K562 (cell line): ENCODE results near the gene MYO1D.

Experiments
- CHD2 ChIP-seq: IDR thresholded peaks from 2 replicates; pipeline ENCODE4 v1.6.1; 2011; ENCODE audit warnings: low read depth, low read length
- CREB1 ChIP-seq, 2 experiments: sonication (generic) in 1 of 2; formaldehyde crosslinking in 1 of 2; IDR thresholded peaks; 2 replicates each; pipeline versions ENCODE4 v1.6.1 to v1.8.0; 2012 to 2022; ENCODE audit warnings: inconsistent platforms in 1 of 2, mild to moderate bottlenecking in 1 of 2, missing genetic modification reagents in 1 of 2, moderate library complexity in 1 of 2
- CTCF ChIP-seq, 3 experiments: IDR thresholded peaks in 2 of 3; conservative IDR thresholded peaks in 1 of 3; 2 replicates each; pipeline ENCODE4 v1.5.1; 2011 to 2012; ENCODE audit warnings: low read length in 3 of 3, mild to moderate bottlenecking in 3 of 3, control low read depth in 2 of 3, improper control_type of control experiment in 1 of 3, inconsistent platforms in 1 of 3, low read depth in 1 of 3, mixed read lengths in 1 of 3, moderate library complexity in 1 of 3; ENCODE audit not compliant: insufficient read depth in 2 of 3
- HCFC1 ChIP-seq: IDR thresholded peaks from 2 replicates; pipeline ENCODE4 v1.6.1; 2012; ENCODE audit warnings: low read depth, low read length, improper control_type of control experiment
- POLR2A ChIP-seq: fragments of 450-650 bp; conservative IDR thresholded peaks from 2 replicates; pipeline ENCODE4 v1.6.1; 2016
- RNF219 ChIP-seq: fragments of 250-450 bp; sonication (Bioruptor Pico); IDR thresholded peaks from 2 replicates; pipeline ENCODE4 v1.5.0; 2022; ENCODE audit warnings: mild to moderate bottlenecking
- SIN3A ChIP-seq, 2 experiments: fragments of 150-350 bp in 1 of 2; IDR thresholded peaks; 2 replicates each; pipeline ENCODE4 v1.6.1; 2011 to 2016; ENCODE audit warnings: borderline replicate concordance in 2 of 2, low read depth in 2 of 2, low read length in 2 of 2, mild to moderate bottlenecking in 2 of 2, moderate library complexity in 2 of 2; ENCODE audit not compliant: control insufficient read depth in 1 of 2
- STAT6 ChIP-seq: sonication (generic); formaldehyde crosslinking; IDR thresholded peaks from 2 replicates; pipeline ENCODE4 v1.8.1; 2023; ENCODE audit warnings: mild to moderate bottlenecking, missing genetic modification reagents
- TAF7 ChIP-seq: fragments of 450-650 bp; IDR thresholded peaks from 2 replicates; pipeline ENCODE4 v1.6.1; 2016; ENCODE audit warnings: missing genetic modification characterization, missing compliant biosample characterization
- XRCC5 ChIP-seq: fragments of 200-400 bp; formaldehyde crosslinking; IDR thresholded peaks from 2 replicates; pipeline ENCODE4 v1.6.1; 2017; ENCODE audit warnings: low read depth, mild to moderate bottlenecking, low read length
- ZKSCAN1 ChIP-seq: fragments of 150-350 bp; IDR thresholded peaks from 2 replicates; pipeline ENCODE4 v1.6.1; 2016; ENCODE audit warnings: low read depth, low read length
- ZNF212 ChIP-seq: fragments of 450-650 bp; formaldehyde crosslinking; IDR thresholded peaks from 2 replicates; pipeline ENCODE4 v1.4.0; 2020; ENCODE audit warnings: mild to moderate bottlenecking

- TF ChIP-seq CTCF (IDR thresholded peaks at IDR 0.05 in 2 of 3, conservative IDR thresholded peaks at IDR 0.05 in 1 of 3; ENCODE audit: insufficient read depth in 2 of 3, low read depth in 1 of 3, low read length in 3 of 3): no peak
- no peak for TF ChIP-seq XRCC5
- no peak for TF ChIP-seq HCFC1
- TF ChIP-seq ZKSCAN1: no peak
- no peak for TF ChIP-seq SIN3A (IDR thresholded peaks at IDR 0.05; ENCODE audit: borderline replicate concordance in 2 of 2, control insufficient read depth in 1 of 2, low read depth in 2 of 2, low read length in 2 of 2)
- no peak for TF ChIP-seq RNF219 (CRISPR knock-in tag)
- no peak for TF ChIP-seq ZNF212 (CRISPR knock-in tag)
- no peak for TF ChIP-seq TAF7 (tag)
- TF ChIP-seq CREB1 (IDR thresholded peaks at IDR 0.05): no peak
- no peak for TF ChIP-seq CREB1 (CRISPR knock-in tag; IDR thresholded peaks at IDR 0.05)
- no peak for TF ChIP-seq STAT6 (CRISPR knock-in tag)
- no peak for TF ChIP-seq POLR2A
- TF ChIP-seq CHD2: no peak
Measured at GRCh38 chr17:32688221-32688620, 188.7 kb downstream of the MYO1D start.
